ENCODE results near the gene FCGR2B. TPM values are rescaled to one million over a fixed set of nuclear protein-coding genes. Genes with fewer than 3 reads are reported as not detected.
A peak's percentile ranks its signal among the peaks of the same experiment; 100 is the strongest.
"Not testable (repeated sequence)": the region's sequence is repeated elsewhere in the genome, so short reads cannot be mapped to it uniquely, and the experiment has no call there.

Gene FCGR2B
- total RNA-seq (0.22 TPM), polyA plus RNA-seq (ENCODE audit: insufficient read depth in 1 of 8, insufficient read length in 8 of 8, low replicate concordance in 1 of 8) (under 1 TPM in 7 of 8 donors, not detected in 1; 0.07 to 0.42 (median 0.15) TPM)
- long read RNA-seq, donor 1 = 0 reads
- long read RNA-seq, donor 2 = 0 reads
- long read RNA-seq, donor 3 = 0 reads
- long read RNA-seq, donor 4 = 0 reads
- long read RNA-seq, donor 5 = 0 reads
- long read RNA-seq, donor 6 = 0 reads
- long read RNA-seq, donor 7 = 0 reads
- long read RNA-seq, donor 8 = 0 reads
- long read RNA-seq, donor 9 = 0 reads
- long read RNA-seq, donor 10 = 0 reads
- long read RNA-seq, donor 11 = 0 reads

DNA sequence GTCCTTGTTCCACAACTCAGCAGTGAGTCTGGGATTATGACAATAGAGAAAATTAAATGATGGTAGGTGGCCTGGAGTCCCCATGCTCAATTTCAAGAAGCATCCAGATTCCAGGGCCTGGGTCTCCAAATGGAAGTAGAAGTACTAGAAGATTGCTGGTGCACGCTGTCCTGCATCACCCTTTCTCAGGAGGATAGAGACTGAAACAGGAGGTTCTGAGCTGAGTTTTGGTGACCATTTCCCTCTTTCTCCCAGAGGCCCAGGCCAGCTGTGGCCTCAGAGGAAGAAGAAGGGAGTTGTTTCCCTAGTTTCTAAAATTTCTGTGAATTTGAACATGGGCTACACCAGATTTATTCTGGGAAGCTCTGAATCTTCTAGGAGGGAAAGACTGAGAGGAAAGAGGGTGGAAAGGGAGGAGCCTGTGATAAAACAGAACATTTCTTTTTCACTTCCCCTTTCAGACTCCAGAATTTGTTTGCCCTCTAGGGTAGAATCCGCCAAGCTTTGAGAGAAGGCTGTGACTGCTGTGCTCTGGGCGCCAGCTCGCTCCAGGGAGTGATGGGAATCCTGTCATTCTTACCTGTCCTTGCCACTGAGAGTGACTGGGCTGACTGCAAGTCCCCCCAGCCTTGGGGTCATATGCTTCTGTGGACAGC is at the start of gene FCGR2B:
FCGR2B (plus strand) TSS at position 460 of the 656 bp plus-strand sequence; CDS start at position 559, 99 bp downstream.
- WGBS (ENCODE audit: insufficient coverage) = no CpG with 5 or more reads among the region's 4 CpGs
- not testable (repeated sequence) for H3K4me1 ChIP-seq (ENCODE audit: control insufficient read depth, insufficient read depth, low read length); H3K36me3 ChIP-seq (ENCODE audit: control insufficient read depth, insufficient read depth, low read length); DNase-seq; H3K4me3 ChIP-seq (ENCODE audit: low read length); H3K27ac ChIP-seq (ENCODE audit: low read length); H3K27me3 ChIP-seq (ENCODE audit: control insufficient read depth, insufficient read depth, low read length); H3K9me3 ChIP-seq (replicated peaks; ENCODE audit: control insufficient read depth, low read depth, low read length)

GRCh38 chr1:161616417-161616816 is 46.5 kb upstream of the FCGR2B start:
- 89% methylated on average over 9 of the region's 30 CpGs for WGBS (ENCODE audit: insufficient coverage)
- H3K4me3 ChIP-seq (ENCODE audit: low read length); H3K36me3 ChIP-seq (ENCODE audit: control insufficient read depth, insufficient read depth, low read length); H3K4me1 ChIP-seq (ENCODE audit: control insufficient read depth, insufficient read depth, low read length); H3K27ac ChIP-seq (ENCODE audit: low read length); H3K9me3 ChIP-seq (replicated peaks; ENCODE audit: control insufficient read depth, low read depth, low read length); H3K27me3 ChIP-seq (ENCODE audit: control insufficient read depth, insufficient read depth, low read length); DNase-seq: not testable (repeated sequence)

- H3K36me3 ChIP-seq (ENCODE audit: control insufficient read depth, insufficient read depth, low read length); H3K9me3 ChIP-seq (replicated peaks; ENCODE audit: control insufficient read depth, low read depth, low read length): not testable (repeated sequence)
Measured at GRCh38 chr1:161618517-161618916, 44.4 kb upstream of the FCGR2B start.

DNA sequence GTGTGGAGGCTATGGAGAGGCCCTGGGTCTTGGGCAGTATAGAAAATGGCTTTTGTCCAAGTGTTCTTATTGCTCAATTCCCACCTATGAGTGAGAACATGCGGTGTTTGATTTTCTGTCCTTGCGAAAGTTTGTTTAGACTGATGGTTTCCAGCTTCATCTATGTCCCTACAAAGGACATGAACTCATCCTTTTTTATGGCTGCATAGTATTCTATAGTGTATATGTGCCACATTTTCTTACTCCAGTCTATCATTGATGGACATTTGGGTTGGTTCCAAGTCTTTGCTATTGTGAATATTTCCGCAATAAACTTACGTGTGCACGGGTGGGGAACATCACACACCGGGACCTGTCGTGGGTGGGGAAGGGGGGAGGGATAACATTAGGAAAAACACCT is 42.5 kb upstream of the FCGR2B start:
- WGBS (ENCODE audit: insufficient coverage) = no CpG with 5 or more reads among the region's 7 CpGs
- DNase-seq; H3K36me3 ChIP-seq (ENCODE audit: control insufficient read depth, insufficient read depth, low read length); H3K27ac ChIP-seq (ENCODE audit: low read length); H3K9me3 ChIP-seq (replicated peaks; ENCODE audit: control insufficient read depth, low read depth, low read length); H3K4me3 ChIP-seq (ENCODE audit: low read length); H3K4me1 ChIP-seq (ENCODE audit: control insufficient read depth, insufficient read depth, low read length): not testable (repeated sequence)
- H3K27me3 ChIP-seq (ENCODE audit: control insufficient read depth, insufficient read depth, low read length) = peaks cover 11% of the 10 kb centered on the region

More at GRCh38 chr1:161618517-161618916, 44.4 kb upstream of the FCGR2B start:
- H3K27me3 ChIP-seq (ENCODE audit: control insufficient read depth, insufficient read depth, low read length) = peaks cover 11% of the 10 kb centered on the region
- H3K4me1 ChIP-seq (ENCODE audit: control insufficient read depth, insufficient read depth, low read length); DNase-seq; H3K27ac ChIP-seq (ENCODE audit: low read length); H3K4me3 ChIP-seq (ENCODE audit: low read length): not testable (repeated sequence)
- WGBS (ENCODE audit: insufficient coverage) = no CpG with 5 or more reads among the region's 4 CpGs

DNA sequence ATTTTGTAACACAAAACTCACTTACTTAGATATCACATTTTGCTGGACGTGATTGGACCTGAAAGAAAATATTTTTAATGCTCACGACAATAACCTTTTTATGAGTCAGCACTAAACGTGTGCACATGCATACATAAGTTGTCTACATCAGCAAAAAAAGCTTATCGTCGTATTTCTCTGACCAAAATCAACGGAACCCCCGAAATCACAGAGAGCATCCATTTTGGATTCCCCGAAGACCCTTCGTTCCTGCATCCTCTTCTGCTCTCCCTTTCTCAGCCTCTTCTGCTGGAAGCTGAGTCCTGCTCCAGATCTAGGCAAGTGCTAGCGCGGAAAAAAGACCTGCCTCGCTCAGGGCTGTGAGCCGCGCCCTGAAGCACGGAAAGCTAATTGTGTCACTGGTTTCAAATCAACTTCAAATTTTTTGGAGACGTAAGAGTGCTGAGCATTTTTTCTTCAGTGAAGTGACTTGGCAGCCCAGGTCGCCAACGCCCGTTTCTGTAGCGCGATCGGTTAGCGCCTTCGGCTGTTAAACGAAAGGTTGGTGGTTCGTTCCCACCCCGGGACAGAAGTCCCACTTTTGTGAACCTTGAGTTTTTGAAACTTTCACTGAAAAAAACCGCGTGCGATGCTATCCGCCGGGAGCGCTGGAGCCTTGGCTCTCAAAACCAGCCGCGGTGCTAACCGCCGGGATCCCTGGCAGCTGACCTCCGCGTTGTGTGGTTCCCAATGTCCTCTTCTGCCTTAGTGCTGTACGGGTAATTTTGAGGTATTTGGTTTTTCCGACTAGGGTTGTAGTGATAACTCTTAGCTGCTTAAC is 41.6 kb upstream of the FCGR2B start:
- peaks cover 11% of the 10 kb centered on the region for H3K27me3 ChIP-seq (ENCODE audit: control insufficient read depth, insufficient read depth, low read length)
- not testable (repeated sequence) for H3K36me3 ChIP-seq (ENCODE audit: control insufficient read depth, insufficient read depth, low read length); H3K9me3 ChIP-seq (replicated peaks; ENCODE audit: control insufficient read depth, low read depth, low read length); H3K4me1 ChIP-seq (ENCODE audit: control insufficient read depth, insufficient read depth, low read length); H3K27ac ChIP-seq (ENCODE audit: low read length)
- DNase-seq = peak; percentile 71
- H3K4me3 ChIP-seq (ENCODE audit: low read length) = peak overlapping the region; percentile 38
- WGBS (ENCODE audit: insufficient coverage) = 0% methylated on average over 28 of the region's 41 CpGs

DNA sequence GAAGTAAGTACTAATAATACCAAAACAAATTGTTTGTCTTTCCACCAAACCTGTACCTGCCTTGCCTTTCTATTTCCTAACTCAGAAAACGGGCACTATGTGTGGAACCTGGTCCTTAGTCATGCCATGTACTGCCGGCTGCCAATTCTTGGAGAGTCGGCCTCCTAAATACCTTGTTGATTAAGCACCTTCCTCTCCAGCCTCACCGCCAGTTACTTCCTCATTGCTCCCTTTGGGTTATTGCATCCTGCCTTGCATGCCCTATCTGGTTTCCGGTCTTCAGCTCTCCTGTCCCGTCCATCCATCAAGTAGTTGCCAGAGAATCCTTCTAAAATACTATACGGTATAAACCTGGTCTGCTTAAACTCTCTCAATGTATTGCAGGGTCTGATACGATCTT is 40.9 kb upstream of the FCGR2B start:
- H3K36me3 ChIP-seq (ENCODE audit: control insufficient read depth, insufficient read depth, low read length); DNase-seq; H3K4me1 ChIP-seq (ENCODE audit: control insufficient read depth, insufficient read depth, low read length); H3K4me3 ChIP-seq (ENCODE audit: low read length); H3K27ac ChIP-seq (ENCODE audit: low read length); H3K9me3 ChIP-seq (replicated peaks; ENCODE audit: control insufficient read depth, low read depth, low read length): not testable (repeated sequence)
- peaks cover 11% of the 10 kb centered on the region for H3K27me3 ChIP-seq (ENCODE audit: control insufficient read depth, insufficient read depth, low read length)
- 55% methylated on average over 4 of the region's 8 CpGs for WGBS (ENCODE audit: insufficient coverage)

GRCh38 chr1:161623401-161624051 is 39.4 kb upstream of the FCGR2B start:
- not testable (repeated sequence) for DNase-seq; H3K36me3 ChIP-seq (ENCODE audit: control insufficient read depth, insufficient read depth, low read length); H3K27ac ChIP-seq (ENCODE audit: low read length); H3K9me3 ChIP-seq (replicated peaks; ENCODE audit: control insufficient read depth, low read depth, low read length); H3K4me1 ChIP-seq (ENCODE audit: control insufficient read depth, insufficient read depth, low read length); H3K4me3 ChIP-seq (ENCODE audit: low read length)
- peaks cover 11% of the 10 kb centered on the region for H3K27me3 ChIP-seq (ENCODE audit: control insufficient read depth, insufficient read depth, low read length)
- WGBS (ENCODE audit: insufficient coverage) = no CpG with 5 or more reads among the region's 6 CpGs

- H3K36me3 ChIP-seq (ENCODE audit: control insufficient read depth, insufficient read depth, low read length); H3K4me1 ChIP-seq (ENCODE audit: control insufficient read depth, insufficient read depth, low read length); H3K27ac ChIP-seq (ENCODE audit: low read length); DNase-seq; H3K4me3 ChIP-seq (ENCODE audit: low read length); H3K9me3 ChIP-seq (replicated peaks; ENCODE audit: control insufficient read depth, low read depth, low read length): not testable (repeated sequence)
- no CpG with 5 or more reads among the region's 1 CpG for WGBS (ENCODE audit: insufficient coverage)
- H3K27me3 ChIP-seq (ENCODE audit: control insufficient read depth, insufficient read depth, low read length) = peaks cover 11% of the 10 kb centered on the region
Measured at GRCh38 chr1:161624605-161625004, 38.3 kb upstream of the FCGR2B start.

- not testable (repeated sequence) for H3K27me3 ChIP-seq (ENCODE audit: control insufficient read depth, insufficient read depth, low read length); H3K36me3 ChIP-seq (ENCODE audit: control insufficient read depth, insufficient read depth, low read length); DNase-seq; H3K4me1 ChIP-seq (ENCODE audit: control insufficient read depth, insufficient read depth, low read length); H3K27ac ChIP-seq (ENCODE audit: low read length); H3K9me3 ChIP-seq (replicated peaks; ENCODE audit: control insufficient read depth, low read depth, low read length); H3K4me3 ChIP-seq (ENCODE audit: low read length)
- 75% methylated on average over 2 of the region's 10 CpGs for WGBS (ENCODE audit: insufficient coverage)
Measured at GRCh38 chr1:161626445-161627146, 36.3 kb upstream of the FCGR2B start.
